Skin of body (tissue), 2 donors: ENCODE measurements around the gene FYN. TPM values are rescaled to one million over a fixed set of nuclear protein-coding genes. Genes with fewer than 3 reads are reported as not detected.

Source experiments
- DNase-seq: peaks from one replicate; lab custom pipeline; 2025; lab: John Stamatoyannopoulos, UW
- total RNA-seq: library from RNA; depleted of rRNA; stranded (reverse); fragments of >200 nt; gene quantifications from one replicate; pipeline ENCODE4 v1.2.3, GENCODE V29; 2014

The FYN gene
- total RNA-seq, 1 donor from 2014 or later = 145 TPM

DNA sequence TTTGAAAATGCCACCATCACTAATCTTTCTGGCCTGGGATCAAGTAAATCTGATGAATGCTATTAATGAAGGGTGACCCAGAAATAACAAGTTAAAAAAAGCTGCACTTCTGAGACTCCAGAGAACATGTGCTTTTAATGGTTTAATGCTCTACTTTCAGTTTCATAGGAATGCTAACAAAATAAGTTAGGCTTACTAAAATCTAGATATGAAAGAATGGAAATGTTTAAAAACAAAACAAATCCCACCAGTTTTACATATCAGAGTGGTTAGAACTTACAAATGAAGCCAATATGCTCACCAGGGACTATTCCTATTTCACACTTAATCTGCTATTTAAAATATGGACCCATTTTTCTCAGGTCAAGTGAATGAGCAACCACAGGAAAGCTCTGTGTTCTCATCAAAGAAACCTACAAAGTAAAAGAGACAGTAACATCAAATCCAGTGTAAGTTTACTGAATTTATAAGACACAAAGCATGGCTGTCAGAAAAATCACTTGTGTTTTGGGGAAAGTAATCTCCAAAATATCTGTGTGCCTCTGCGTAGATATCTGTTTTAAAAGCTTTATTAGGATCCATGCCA lies 40.3 kb downstream of the FYN start:
- no peak for DNase-seq

DNA sequence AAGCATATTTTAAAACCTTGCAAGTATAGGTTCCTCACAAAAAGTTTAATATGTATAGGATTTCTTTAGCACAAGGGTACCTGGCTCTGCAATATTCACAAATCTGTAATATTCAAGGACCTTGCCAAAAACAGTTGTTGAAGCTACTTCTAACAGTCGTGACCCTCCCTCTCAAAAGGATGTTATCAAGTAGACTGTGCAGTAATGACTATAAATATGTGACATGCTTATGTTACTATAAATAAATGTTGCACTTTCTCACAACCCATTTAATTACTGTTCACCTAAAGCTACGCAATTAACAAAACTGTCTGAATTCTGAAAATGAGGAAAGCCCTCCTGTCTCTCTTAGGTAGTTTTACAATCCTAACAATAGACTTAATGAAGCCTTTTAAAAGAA lies 41.8 kb downstream of the FYN start:
- DNase-seq = no peak

GRCh38 chr6:111829998-111830397 lies 43.3 kb downstream of the FYN start:
- DNase-seq = no peak

GRCh38 chr6:111829581-111829980 lies 43.7 kb downstream of the FYN start:
- no peak for DNase-seq

DNA sequence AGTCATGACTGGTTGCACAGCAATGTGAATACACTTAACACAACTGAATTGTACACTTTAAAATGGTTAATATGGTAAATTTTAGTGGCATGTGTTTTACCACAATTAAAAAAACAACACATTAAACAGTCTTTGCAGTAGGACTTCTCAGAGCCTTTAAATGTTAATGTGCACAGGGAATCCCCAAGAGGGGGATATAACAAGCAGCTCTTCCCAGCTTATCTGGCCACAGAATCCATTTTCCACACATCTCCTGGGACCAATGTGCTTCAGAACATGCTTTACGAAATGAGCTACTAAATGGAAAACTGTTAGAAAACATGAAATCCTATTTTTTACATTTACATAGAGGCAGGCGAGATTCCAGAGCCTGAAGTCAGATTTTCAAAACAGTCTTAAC lies 44.4 kb downstream of the FYN start:
- DNase-seq = peak; percentile 39

DNA sequence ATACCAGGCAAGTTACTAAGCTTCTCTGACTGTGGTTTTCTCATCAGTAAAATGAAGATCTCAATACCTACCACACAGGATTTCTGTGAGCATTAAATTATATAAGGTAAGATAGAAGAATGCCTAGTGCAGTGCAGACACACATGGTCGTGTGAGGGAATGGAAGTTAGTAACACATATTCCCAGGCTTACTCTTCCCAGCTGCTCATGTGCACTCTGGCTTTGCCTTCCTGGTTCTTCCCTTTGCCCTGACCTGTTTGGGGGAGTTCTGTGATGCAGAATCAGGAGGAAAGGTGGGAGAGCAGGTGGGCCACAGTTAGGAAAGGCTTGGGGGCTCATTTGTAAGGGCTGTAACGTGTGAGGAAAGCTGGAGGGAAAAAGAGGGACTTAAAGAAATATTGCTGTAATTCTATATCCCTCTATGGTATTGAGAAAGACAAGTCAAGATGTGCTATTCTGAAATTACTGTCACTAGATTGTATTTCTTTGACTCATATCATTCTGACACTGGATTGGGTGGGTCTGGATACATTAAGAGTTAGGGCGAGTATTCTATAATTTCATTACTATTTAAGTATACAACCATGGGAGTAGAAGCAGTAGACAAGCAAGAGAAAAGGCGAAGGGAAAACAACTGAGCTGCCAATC lies 47.7 kb downstream of the FYN start:
- DNase-seq = no peak

- DNase-seq = no peak
Measured at GRCh38 chr6:111824608-111825337, 48.5 kb downstream of the FYN start.

DNA sequence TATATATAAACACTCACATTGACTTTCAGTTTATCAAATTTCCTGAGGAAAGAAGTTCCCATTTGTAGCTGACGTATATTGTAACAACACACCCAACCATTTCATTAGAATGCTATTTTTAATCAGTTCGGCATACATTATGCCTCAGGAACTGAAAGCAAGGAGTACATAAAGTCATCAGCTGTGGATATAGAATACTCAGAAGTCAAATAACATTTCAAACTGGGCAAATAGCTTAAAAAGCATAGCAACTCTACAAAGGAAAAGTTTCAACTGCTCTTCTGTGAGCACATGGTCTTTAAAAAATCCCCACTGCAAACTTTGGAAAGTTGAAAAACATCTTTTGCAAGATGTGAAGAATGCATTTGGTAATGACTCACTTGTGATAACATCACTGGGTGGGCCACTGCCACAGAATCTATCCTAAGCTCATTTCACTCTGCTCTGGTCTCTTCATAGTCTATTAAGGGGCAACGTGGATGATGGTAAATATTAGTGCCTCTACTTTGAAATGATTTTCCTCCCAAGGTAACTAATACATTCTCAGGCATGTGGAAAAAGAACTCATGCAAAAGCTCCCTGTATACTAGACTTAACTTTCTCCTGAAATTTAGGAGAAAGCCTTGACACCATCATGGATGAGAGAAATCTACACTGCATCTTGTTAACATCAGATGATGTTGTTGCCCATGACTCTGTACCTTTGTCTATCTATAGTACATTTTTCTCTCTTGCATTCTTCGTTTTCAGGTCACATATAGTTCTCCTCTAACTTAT lies 49.2 kb downstream of the FYN start:
- DNase-seq = peak; percentile 69

DNA sequence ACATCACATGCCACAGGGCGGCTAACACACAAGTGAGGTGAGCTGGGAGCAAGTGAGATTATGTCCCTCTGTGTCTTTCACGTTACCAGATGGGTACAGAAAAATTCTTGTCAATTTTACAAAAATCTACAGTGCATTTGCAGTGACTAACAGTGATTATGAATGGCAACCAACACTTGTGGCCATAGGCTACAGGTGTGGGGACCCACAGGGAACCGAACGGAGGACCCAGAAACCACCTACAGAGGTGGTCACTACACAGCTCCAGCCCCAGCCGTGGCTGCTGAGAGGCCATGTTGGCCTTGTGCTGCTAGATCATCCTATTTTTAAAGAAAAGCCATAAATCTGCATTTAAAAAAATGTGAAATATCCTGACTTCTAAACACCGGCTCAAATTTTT lies 50.2 kb downstream of the FYN start:
- DNase-seq = no peak

DNA sequence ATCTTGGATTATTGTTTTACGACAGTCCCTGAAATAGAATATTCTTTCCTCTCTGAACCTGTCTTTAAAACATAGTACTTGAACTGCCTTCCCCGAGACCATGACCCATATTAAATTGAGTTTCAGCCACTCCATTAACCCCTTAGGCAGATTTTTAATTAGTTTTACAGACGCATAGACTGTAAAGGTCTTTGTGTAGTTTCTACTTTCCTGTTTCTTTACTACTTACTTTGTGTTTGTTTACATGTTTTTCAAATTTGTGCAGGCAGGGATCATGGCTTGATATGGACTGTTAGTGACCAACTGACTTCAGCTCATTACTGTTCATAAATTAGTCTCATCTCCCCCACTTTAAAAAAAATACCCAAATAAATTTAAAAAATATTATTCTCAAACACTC lies 53.8 kb downstream of the FYN start:
- no peak for DNase-seq

DNA sequence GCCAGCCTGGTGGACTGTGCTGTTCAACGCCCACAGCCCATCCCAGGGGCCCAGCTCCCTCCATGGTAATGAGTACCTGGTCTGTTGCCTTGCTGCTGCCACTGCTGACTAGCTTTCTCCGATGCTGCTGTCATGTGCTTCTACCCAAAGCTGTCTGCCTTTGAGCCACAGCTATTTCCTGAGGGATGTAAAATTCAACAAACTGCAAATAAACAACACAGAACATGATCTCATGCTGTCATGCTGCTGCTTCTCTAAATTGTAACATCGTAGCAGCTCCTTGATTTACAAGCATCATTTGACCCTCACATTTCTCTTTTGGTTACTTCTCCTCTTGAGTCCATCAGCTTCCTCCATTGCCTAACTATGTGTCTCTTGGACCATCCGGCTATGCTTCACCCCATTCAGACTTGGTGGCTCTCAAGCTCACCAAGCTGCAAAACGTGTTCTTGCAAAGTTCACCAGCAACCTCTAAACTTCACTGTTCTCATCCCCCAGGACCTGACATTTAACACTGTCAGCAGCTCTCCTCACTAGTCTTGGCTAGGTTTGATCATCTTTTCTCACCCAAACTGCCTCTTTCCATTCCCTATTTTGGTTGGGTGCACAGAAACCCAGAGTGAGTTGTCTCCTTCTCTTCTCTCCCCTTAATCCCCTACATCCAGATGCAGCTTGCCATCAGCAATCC lies 54.6 kb downstream of the FYN start:
- no peak for DNase-seq

- DNase-seq = no peak
Measured at GRCh38 chr6:111817451-111818120, 55.7 kb downstream of the FYN start.

GRCh38 chr6:111813677-111814310 lies 59.5 kb downstream of the FYN start:
- no peak for DNase-seq

GRCh38 chr6:111813237-111813636 lies 60.0 kb downstream of the FYN start:
- DNase-seq = no peak

GRCh38 chr6:111812060-111813038 lies 60.9 kb downstream of the FYN start:
- no peak for DNase-seq

DNA sequence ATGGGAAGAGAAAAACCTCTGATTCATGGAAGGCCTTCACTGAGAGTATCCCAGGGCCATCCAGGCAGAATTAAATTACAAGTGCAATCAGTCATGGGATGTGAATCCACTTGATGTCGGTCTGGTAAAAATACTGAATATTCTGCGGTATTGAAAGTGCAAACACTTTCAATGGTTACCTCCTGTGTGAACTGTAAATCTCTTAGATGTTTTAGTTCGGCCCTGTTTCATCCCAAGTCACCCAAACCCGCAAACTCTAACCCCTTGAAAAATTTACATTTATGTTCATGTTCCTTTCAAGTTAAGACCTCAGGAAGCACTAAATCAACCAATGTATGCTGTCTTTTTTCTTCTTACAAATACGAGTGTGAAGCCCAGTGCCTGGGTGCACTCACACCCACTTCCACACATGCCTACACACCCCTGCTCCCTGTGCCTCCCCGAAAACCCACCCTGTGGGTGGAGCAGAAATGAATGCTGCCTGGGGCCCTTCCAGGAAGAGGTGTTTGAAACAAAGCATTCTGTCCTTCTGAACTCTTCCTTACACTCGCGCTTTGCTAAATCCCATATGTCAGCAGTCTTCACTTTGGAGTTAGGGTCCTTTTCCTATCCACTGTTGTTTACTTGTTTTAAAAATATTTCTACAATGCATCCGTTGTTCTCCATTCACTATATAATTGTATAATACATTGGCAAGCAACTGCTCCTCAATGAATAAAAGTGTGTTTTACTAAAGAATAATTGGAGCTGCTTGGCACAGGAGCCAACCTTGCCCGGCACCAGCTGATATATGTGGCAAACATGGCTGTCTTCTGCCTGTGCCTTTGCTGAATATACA lies 62.7 kb downstream of the FYN start:
- DNase-seq = no peak

- DNase-seq = no peak
Measured at GRCh38 chr6:111809766-111810165, 63.5 kb downstream of the FYN start.

DNA sequence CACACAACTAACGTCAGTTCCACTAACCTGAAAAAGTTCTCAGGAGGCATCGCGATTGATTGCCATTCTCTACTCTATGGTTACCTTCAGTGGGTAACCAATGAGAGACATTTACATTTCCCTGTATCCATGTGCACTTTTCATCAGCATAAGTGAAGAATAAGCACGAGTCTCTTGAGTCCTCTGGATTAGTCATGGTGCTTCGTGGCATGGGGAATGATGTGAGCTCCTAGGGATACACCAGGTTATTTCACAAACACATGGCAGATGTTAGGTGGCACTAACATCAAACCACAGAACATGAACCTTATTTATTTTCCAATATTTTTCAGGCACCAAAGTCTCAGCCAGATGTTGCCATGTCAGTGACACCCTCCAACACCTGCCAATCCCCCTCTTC lies 64.0 kb downstream of the FYN start:
- no peak for DNase-seq
